Testis (tissue), 2 donors: ENCODE data around the gene WNT3.

Experiments used
- CTCF ChIP-seq, 3 experiments: fragments of 450-650 bp in 2 of 3; fragments of 200-600 bp in 1 of 3; sonication (generic) in 1 of 3; IDR thresholded peaks; one replicate each; pipeline ENCODE4 v1.5.1; 2016 to 2019; ENCODE audit warnings: antibody characterized with exemption in 3 of 3, mild to moderate bottlenecking in 2 of 3, moderate library complexity in 1 of 3
- POLR2A ChIP-seq: fragments of 450-650 bp; IDR thresholded peaks from one replicate; pipeline ENCODE4 v1.6.1; 2017; ENCODE audit warnings: antibody characterized with exemption, mild to moderate bottlenecking, moderate library complexity

DNA sequence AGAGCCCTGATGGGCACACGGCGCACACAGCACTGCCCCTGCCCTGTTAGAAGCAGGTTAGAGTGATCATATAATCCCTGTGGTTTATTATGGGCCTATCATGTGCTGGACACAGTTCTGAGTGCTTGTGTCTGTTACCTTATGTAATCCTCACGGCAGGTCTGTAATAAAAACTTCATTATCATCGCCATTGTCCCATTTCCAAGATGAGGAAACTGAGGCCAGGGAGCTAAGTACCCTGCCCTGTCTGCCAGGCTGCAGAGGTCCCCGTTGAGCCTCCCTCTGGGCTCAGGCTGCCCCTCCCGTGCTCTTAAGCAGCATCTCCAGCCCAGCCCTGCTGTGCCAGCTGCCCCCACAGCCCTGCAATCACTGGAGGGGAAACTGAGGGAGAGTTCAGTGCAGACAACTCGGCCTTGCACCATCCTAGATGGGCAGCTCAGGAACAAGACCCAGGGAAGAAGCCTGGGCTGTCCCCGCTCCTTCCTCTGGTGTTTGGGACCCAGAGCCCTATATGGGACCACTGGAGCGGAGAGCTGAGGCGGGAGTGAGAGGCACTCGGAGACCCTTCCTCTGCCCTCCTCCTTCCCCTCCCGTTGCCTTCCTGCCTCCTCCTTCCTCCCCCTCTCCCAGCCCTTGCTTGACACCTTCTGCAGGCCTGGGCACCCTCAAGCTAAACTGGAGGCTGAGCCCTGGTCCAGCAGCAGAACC is 42.0 kb downstream of the WNT3 start:
- TF ChIP-seq POLR2A (no peak), CTCF (IDR thresholded peaks at IDR 0.05) (no peak)
